ENCODE data around the gene AFF3. TPM values are rescaled to one million over a fixed set of nuclear protein-coding genes. Genes with fewer than 3 reads are reported as not detected.

Gene AFF3
- total RNA-seq, 2 experiments from 2014 or later, result 3.1 to 3.5 TPM

DNA sequence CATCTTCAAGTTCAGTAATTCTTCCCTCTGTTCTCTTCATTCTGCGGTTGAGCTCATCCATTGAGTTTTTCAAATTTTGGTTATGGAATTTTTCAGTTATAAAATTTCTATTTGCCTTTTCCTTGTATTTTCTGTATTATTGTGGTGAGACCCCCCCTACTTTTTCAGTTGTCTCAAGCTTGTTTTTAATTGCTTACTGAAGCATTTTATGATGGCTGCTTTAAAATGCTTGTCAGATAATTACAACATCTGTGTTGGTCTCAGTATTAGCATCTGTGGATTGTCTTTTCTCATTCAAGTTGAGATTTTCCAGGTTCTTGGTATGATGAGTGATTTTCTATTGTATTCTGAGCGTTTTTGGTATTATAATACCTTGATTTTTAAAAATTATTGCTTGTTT lies 531.4 kb downstream of the AFF3 start:
- ChIA-PET CTCF (no interaction called here), POLR2A (no interaction called here)
- Mint-ChIP-seq H3K27me3 (no peaks in the 10 kb centered on the region), H3K4me1 (ENCODE audit: low read depth) (no peaks in the 10 kb centered on the region), H3K27ac (no peak overlapping the region), H3K36me3 (ENCODE audit: low read depth) (no peaks in the 10 kb centered on the region), H3K4me3 (no peak overlapping the region), H3K9me3 (no peaks in the 10 kb centered on the region)
- no peak for ATAC-seq
- intact Hi-C loops (cut with micrococcal nuclease), result no loop called here
- TF ChIP-seq, protein P1, sequence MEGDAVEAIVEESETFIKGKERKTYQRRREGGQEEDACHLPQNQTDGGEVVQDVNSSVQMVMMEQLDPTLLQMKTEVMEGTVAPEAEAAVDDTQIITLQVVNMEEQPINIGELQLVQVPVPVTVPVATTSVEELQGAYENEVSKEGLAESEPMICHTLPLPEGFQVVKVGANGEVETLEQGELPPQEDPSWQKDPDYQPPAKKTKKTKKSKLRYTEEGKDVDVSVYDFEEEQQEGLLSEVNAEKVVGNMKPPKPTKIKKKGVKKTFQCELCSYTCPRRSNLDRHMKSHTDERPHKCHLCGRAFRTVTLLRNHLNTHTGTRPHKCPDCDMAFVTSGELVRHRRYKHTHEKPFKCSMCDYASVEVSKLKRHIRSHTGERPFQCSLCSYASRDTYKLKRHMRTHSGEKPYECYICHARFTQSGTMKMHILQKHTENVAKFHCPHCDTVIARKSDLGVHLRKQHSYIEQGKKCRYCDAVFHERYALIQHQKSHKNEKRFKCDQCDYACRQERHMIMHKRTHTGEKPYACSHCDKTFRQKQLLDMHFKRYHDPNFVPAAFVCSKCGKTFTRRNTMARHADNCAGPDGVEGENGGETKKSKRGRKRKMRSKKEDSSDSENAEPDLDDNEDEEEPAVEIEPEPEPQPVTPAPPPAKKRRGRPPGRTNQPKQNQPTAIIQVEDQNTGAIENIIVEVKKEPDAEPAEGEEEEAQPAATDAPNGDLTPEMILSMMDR (IDR thresholded peaks at IDR 0.05), result no peak
- no peak for DNase-seq

- Mint-ChIP-seq H3K9me3 (no peaks in the 10 kb centered on the region), H3K4me3 (no peak overlapping the region), H3K27me3 (no peaks in the 10 kb centered on the region), H3K27ac (no peak overlapping the region), H3K36me3 (ENCODE audit: low read depth) (no peaks in the 10 kb centered on the region), H3K4me1 (ENCODE audit: low read depth) (no peaks in the 10 kb centered on the region)
- ChIA-PET CTCF (no interaction called here), POLR2A (no interaction called here)
- intact Hi-C loops (cut with micrococcal nuclease), result no loop called here
- TF ChIP-seq, protein P1 (IDR thresholded peaks at IDR 0.05), result no peak
- ATAC-seq (no peak), DNase-seq (no peak)
Measured at GRCh38 chr2:99609851-99610381, 532.5 kb downstream of the AFF3 start.

GRCh38 chr2:99608861-99609260 lies 533.5 kb downstream of the AFF3 start:
- TF ChIP-seq, protein P1 (IDR thresholded peaks at IDR 0.05), result no peak
- Mint-ChIP-seq H3K36me3 (ENCODE audit: low read depth) (no peaks in the 10 kb centered on the region), H3K27me3 (no peaks in the 10 kb centered on the region), H3K4me1 (ENCODE audit: low read depth) (no peaks in the 10 kb centered on the region), H3K27ac (no peak overlapping the region), H3K9me3 (no peaks in the 10 kb centered on the region), H3K4me3 (no peak overlapping the region)
- intact Hi-C loops (cut with micrococcal nuclease), result no loop called here
- CTCF ChIA-PET, result no interaction called here
- ATAC-seq, result no peak
- POLR2A ChIA-PET, result no interaction called here
- DNase-seq, result no peak

DNA sequence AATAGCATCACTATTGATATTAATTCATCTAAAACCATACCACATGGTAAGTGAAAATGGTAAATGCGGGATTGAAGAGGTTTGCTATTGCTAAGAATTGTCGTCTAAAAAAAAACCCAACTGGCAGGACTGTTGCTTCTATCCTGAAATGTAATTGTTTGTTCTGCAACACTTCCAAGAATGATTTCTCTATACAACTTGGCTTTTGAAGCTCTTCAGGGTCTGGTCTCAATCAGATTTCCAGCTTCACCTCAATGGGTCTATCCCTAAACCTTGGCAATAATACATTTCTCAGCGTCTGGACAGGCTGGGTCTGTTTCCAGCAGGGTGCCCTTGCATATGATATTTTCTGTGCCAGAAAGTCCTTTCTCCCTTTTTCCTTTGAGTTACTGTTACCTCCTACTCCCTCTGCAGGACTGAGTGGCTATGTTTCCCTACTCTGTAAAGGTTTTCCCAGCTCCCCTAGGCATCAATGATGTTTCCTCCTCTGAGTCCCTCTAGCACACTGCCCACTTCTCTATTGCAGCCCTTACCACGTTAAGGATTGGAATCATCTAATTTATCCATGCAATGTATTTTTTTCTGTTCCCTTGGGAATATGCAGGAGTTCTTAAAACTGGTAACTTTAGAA lies 534.4 kb downstream of the AFF3 start:
- ChIA-PET POLR2A (no interaction called here), CTCF (no interaction called here)
- TF ChIP-seq, protein P1 (IDR thresholded peaks at IDR 0.05), result no peak
- intact Hi-C loops (cut with micrococcal nuclease), result no loop called here
- Mint-ChIP-seq H3K27me3 (no peaks in the 10 kb centered on the region), H3K27ac (no peak overlapping the region), H3K4me1 (ENCODE audit: low read depth) (no peaks in the 10 kb centered on the region), H3K36me3 (ENCODE audit: low read depth) (no peaks in the 10 kb centered on the region), H3K4me3 (no peak overlapping the region), H3K9me3 (no peaks in the 10 kb centered on the region)
- ATAC-seq (no peak), DNase-seq (no peak)

DNA sequence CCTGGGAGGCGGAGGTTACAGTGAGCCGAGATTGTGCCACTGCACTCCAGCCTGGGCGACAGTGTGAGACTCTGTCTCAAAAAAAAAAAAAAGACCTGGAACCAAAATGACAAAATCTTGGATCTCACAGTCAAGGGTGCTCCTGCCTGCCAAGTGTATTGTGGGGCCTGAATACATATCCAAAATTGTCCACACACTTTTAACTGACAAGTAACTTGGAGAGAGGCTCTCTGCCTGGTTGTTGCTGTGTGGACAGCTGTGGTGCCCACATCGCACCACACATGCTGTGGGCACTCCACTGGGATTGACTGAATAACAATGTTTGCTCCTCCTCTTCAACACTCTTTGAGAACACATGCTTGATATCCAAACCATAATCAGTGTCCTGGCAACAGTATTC lies 534.9 kb downstream of the AFF3 start:
- no peak overlapping the region for H3K4me3 Mint-ChIP-seq
- TF ChIP-seq, protein P1 (IDR thresholded peaks at IDR 0.05), result no peak
- POLR2A ChIA-PET, result no interaction called here

More for the DNA sequence above, 534.9 kb downstream of the AFF3 start:
- H3K27me3 Mint-ChIP-seq, result no peaks in the 10 kb centered on the region
- H3K36me3 Mint-ChIP-seq (ENCODE audit: low read depth), result no peaks in the 10 kb centered on the region
- DNase-seq (no peak), ATAC-seq (no peak)
- intact Hi-C loops (cut with micrococcal nuclease), result no loop called here
- no peaks in the 10 kb centered on the region for H3K9me3 Mint-ChIP-seq
- CTCF ChIA-PET, result no interaction called here
- no peak overlapping the region for H3K27ac Mint-ChIP-seq
- no peaks in the 10 kb centered on the region for H3K4me1 Mint-ChIP-seq (ENCODE audit: low read depth)

Data from activated CD8-positive, alpha-beta T cell treated with anti-CD3 and anti-CD28 coated beads for 36 hours (primary cell).